ENCODE data around the gene SLC16A9. TPM values are rescaled to one million over a fixed set of nuclear protein-coding genes. Genes with fewer than 3 reads are reported as not detected.

Gene SLC16A9
- total RNA-seq, 4 donors from 2014 or later, result 0.33 to 0.86 (median 0.45) TPM; not detected in 1

DNA sequence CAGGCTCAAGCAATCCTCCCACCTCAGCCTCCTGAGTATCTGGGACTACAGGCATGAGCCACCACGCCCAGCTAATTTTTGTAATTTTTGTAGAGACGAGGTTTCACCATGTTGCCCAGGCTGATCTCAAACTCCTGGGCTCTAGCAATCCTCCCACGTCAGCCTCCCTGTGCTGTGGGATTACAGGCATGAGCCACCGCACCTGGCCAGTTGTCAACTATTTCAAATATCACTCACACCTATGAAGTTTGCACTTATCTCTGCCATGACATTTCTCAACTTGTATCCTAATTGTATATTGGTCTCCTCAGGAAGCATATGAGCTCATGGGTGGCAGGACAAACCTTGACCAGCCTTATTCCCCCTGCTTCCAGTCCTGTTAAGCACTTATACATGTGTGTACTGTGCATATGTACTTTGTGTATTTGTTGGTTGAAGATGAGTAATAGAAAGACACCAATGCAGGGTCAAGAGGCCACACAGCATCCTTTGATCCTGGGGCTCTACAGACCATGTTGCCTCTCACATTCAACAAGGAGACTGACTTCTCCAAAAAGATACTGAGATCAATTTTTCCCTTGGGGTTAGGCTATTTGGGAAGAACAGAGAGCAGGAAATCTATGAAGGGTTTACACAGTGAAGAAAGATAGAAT lies 82.2 kb downstream of the SLC16A9 start:
- 84% methylated on average over 4 of the region's 4 CpGs for WGBS
- no peak overlapping the region for H3K4me3 ChIP-seq
- no peaks in the 10 kb centered on the region for H3K36me3 ChIP-seq
- H3K27me3 ChIP-seq, result no peaks in the 10 kb centered on the region
- peaks cover 0 to 12% (median 5%) of the 10 kb centered on the region in 4 donors for H3K4me1 ChIP-seq
- intact Hi-C loops (cut with DNase I), result loop anchor here (5.0 to 10.0 kb wide), 6 partner anchors 177 to 805 kb away; partner anchors contain the start of gene CCDC6
- DNase-seq (ENCODE audit: extremely low spot score), result no peak
- TF ChIP-seq EP300 (IDR thresholded peaks at IDR 0.05), result no peak
- TF ChIP-seq, protein P1, sequence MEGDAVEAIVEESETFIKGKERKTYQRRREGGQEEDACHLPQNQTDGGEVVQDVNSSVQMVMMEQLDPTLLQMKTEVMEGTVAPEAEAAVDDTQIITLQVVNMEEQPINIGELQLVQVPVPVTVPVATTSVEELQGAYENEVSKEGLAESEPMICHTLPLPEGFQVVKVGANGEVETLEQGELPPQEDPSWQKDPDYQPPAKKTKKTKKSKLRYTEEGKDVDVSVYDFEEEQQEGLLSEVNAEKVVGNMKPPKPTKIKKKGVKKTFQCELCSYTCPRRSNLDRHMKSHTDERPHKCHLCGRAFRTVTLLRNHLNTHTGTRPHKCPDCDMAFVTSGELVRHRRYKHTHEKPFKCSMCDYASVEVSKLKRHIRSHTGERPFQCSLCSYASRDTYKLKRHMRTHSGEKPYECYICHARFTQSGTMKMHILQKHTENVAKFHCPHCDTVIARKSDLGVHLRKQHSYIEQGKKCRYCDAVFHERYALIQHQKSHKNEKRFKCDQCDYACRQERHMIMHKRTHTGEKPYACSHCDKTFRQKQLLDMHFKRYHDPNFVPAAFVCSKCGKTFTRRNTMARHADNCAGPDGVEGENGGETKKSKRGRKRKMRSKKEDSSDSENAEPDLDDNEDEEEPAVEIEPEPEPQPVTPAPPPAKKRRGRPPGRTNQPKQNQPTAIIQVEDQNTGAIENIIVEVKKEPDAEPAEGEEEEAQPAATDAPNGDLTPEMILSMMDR (IDR thresholded peaks at IDR 0.05), result no peak
- no peak for TF ChIP-seq POLR2A (IDR thresholded peaks at IDR 0.05; ENCODE audit: low read depth)
- no peak for TF ChIP-seq POLR2AphosphoS5 (IDR thresholded peaks at IDR 0.05)
- no peaks in the 10 kb centered on the region for H3K9me3 ChIP-seq
- H3K27ac ChIP-seq (replicated peaks in 1 of 4), result no peak overlapping the region

DNA sequence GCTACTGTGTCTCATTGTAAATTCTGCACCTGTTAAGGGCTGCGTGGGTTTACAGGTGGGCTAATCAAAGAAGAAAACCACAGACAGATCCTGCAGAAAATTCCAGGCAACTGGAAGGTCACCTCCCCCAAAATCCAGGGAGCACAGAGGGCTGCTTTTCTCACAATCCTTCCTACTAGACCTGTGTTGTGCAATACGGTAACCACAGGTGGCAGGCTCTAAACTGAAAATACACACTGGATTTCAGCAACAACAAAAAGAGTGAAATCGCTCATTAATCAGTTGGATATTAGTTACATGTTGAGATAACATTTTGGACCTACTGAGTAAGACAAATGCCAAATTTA lies 83.2 kb downstream of the SLC16A9 start:
- Histone ChIP-seq H3K4me3 (no peak overlapping the region), H3K4me1 (peaks cover 0 to 12% (median 5%) of the 10 kb centered on the region in 4 donors), H3K27ac (replicated peaks in 1 of 4) (no peak overlapping the region), H3K27me3 (no peaks in the 10 kb centered on the region), H3K9me3 (no peaks in the 10 kb centered on the region), H3K36me3 (no peaks in the 10 kb centered on the region)
- WGBS, result 75% methylated on average over 3 of the region's 3 CpGs
- intact Hi-C loops (cut with DNase I), result loop anchor here (5.0 to 10.0 kb wide), 6 partner anchors 178 to 806 kb away; partner anchors contain the start of gene CCDC6
- TF ChIP-seq, protein P1 (IDR thresholded peaks at IDR 0.05), result no peak
- no peak for TF ChIP-seq EP300 (IDR thresholded peaks at IDR 0.05)
- no peak for TF ChIP-seq POLR2AphosphoS5 (IDR thresholded peaks at IDR 0.05)
- TF ChIP-seq POLR2A (IDR thresholded peaks at IDR 0.05; ENCODE audit: low read depth), result no peak
- no peak for DNase-seq (ENCODE audit: extremely low spot score)

DNA sequence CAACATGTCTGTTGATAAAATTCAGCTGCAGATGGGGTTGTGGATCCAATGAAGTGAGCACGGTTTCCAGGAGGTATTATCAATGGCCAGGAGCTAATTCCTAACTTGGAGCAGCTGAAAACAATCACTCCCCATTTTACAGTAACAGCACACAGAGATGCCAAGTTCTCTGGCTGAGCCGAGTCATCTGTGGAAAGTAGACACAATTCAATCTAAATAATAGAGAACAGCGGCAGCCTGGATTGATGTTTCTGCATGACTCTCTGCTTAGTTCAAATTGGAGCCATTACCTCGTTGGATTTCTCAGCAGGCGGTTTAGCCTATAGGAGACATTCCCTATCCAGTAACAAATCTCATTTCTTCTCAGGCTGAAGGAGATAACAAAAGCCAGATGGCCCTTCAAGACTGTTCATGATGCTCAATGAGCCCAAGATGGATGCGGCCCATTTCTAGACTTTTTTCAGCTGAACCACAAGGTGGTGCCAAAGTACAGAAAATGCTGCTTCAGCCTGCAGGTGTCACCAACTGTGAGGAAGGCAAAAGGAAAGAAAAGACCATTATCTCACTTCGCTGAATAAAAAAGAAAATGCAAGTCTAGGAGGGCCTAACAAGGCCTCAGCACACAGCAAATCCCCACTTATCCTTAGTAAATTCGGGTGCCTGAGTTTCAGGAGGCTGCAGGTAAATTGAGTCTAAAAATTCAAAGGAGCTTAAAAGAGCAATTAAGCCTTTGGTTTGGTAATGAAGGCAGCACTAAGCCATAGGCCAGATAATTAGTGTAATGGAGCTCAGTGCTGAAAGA lies 83.7 kb downstream of the SLC16A9 start:
- WGBS, result 17% methylated on average over 8 of the region's 8 CpGs
- H3K9me3 ChIP-seq, result no peaks in the 10 kb centered on the region
- intact Hi-C loops (cut with DNase I), result loop anchor here (5.0 to 10.0 kb wide), 6 partner anchors 179 to 806 kb away; partner anchors contain the start of gene CCDC6
- H3K4me1 ChIP-seq, result peaks cover 0 to 12% (median 5%) of the 10 kb centered on the region in 4 donors
- H3K27me3 ChIP-seq, result no peaks in the 10 kb centered on the region
- H3K4me3 ChIP-seq, result peak overlapping the region in 1 of 4 donors; percentile 0
- no peak for DNase-seq (ENCODE audit: extremely low spot score)
- peak overlapping the region in 2 of 4 donors; percentile 54 for H3K27ac ChIP-seq (replicated peaks in 1 of 4)
- no peaks in the 10 kb centered on the region for H3K36me3 ChIP-seq
- TF ChIP-seq POLR2A (IDR thresholded peaks at IDR 0.05; ENCODE audit: low read depth), result no peak
- no peak for TF ChIP-seq EP300 (IDR thresholded peaks at IDR 0.05)
- peak in 1 of 2 donors; percentile 55 for TF ChIP-seq POLR2AphosphoS5 (IDR thresholded peaks at IDR 0.05)
- TF ChIP-seq, protein P1 (IDR thresholded peaks at IDR 0.05), result peak; percentile 73 to 82 (median 75)

DNA sequence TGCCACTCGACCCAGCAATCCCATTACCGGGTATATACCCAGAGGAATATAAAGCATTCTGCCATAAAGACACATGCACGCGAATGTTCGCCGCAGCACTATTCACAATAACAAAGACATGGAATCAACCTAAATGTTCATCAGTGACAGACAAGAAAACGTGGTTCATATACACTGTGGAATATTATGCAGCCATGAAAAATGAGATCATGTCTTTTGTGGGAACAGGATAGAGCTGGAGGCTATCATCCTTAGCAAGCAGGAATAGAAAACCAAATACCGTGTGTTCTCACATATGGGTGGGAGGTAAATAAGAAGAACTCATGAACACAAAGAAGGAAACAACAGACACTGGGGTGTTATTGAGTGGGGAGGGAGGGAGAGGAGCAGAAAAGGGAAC lies 84.7 kb downstream of the SLC16A9 start:
- TF ChIP-seq EP300 (IDR thresholded peaks at IDR 0.05) (no peak), POLR2AphosphoS5 (IDR thresholded peaks at IDR 0.05) (no peak), POLR2A (IDR thresholded peaks at IDR 0.05; ENCODE audit: low read depth) (no peak)
- TF ChIP-seq, protein P1 (IDR thresholded peaks at IDR 0.05), result no peak
- Histone ChIP-seq H3K27ac (replicated peaks in 1 of 4) (no peak overlapping the region), H3K9me3 (no peaks in the 10 kb centered on the region), H3K4me3 (no peak overlapping the region), H3K4me1 (peaks cover 0 to 12% (median 5%) of the 10 kb centered on the region in 4 donors), H3K36me3 (no peaks in the 10 kb centered on the region), H3K27me3 (no peaks in the 10 kb centered on the region)
- intact Hi-C loops (cut with DNase I), result loop anchor here (5.0 to 10.0 kb wide), 7 partner anchors 180 to 807 kb away; partner anchors contain the start of gene CCDC6
- no peak for DNase-seq (ENCODE audit: extremely low spot score)
- 92% methylated on average over 8 of the region's 8 CpGs for WGBS

Data from esophagus muscularis mucosa (tissue), 4 donors.